Mucosa of rectum (tissue), 2 donors: ENCODE results near the gene CPM.
"Not testable (repeated sequence)": the region's sequence is repeated elsewhere in the genome, so short reads cannot be mapped to it uniquely, and the experiment has no call there.

ENCODE experiments used
- H3K27ac ChIP-seq, 2 donors: one replicate each; pipeline ENCODE4 v1.7.0; 2013; ENCODE audit warnings: inconsistent platforms in 2 of 2, low read depth in 2 of 2, low read length in 2 of 2
- H3K27me3 ChIP-seq, 2 donors: one replicate each; pipeline ENCODE4 v1.7.0; 2013; ENCODE audit warnings: low read length in 2 of 2; ENCODE audit not compliant: control insufficient read depth in 2 of 2, insufficient read depth in 2 of 2
- H3K36me3 ChIP-seq, 2 donors: one replicate each; pipeline ENCODE4 v1.7.0; 2013; ENCODE audit warnings: low read length in 2 of 2; ENCODE audit not compliant: control insufficient read depth in 2 of 2, insufficient read depth in 2 of 2
- H3K4me1 ChIP-seq, 2 donors: one replicate each; pipeline ENCODE4 v1.7.0; 2013; ENCODE audit warnings: low read length in 2 of 2, mild to moderate bottlenecking in 1 of 2; ENCODE audit not compliant: control insufficient read depth in 2 of 2, insufficient read depth in 2 of 2
- H3K4me3 ChIP-seq, 2 donors: one replicate each; pipeline ENCODE4 v1.7.0; 2013; ENCODE audit warnings: low read length in 2 of 2
- H3K9ac ChIP-seq, 2 donors: one replicate each; pipeline ENCODE4 v1.7.0; 2013; ENCODE audit warnings: low read length in 2 of 2, low read depth in 1 of 2, mild to moderate bottlenecking in 1 of 2
- H3K9me3 ChIP-seq, 2 donors: one replicate each; pipeline ENCODE4 v1.7.0; 2013; ENCODE audit warnings: low read length in 2 of 2; ENCODE audit not compliant: control insufficient read depth in 2 of 2
- donor health status: healthy.
- donor health status: Normal muscosa, but diverticular disease.

Gene CPM

DNA sequence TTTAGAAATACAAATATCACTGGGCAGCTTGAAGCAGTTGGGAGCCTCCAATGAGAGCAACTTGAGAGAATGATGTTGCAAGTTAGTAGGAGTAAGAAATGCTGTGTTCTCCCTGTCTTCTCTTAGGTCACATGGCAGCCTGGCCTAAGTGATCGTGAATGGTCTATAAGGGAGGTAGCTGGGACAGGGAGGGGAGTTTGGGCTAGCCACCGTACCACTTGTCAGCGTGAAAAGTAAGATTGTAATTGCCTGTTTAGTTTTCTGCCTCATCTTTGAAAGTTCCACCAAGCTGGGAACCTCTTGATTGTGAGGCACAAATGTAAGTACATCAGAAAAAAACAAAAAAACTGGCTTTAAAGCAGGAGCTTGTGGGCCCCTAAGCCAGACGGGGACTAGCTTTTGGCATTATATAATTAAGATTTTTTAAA lies 88.6 kb downstream of the CPM start:
- Histone ChIP-seq H3K27me3 (no peaks in the 10 kb centered on the region), H3K9ac (no peak overlapping the region), H3K9me3 (no peaks in the 10 kb centered on the region), H3K27ac (no peak overlapping the region), H3K4me1 (no peaks in the 10 kb centered on the region), H3K4me3 (no peak overlapping the region), H3K36me3 (peaks cover 22 to 33% of the 10 kb centered on the region in 2 donors)

GRCh38 chr12:68842784-68843567 lies 90.0 kb downstream of the CPM start:
- Histone ChIP-seq H3K4me3 (no peak overlapping the region), H3K4me1 (no peaks in the 10 kb centered on the region), H3K9ac (no peak overlapping the region), H3K36me3 (peaks cover 36 to 46% of the 10 kb centered on the region in 2 donors), H3K9me3 (no peaks in the 10 kb centered on the region), H3K27ac (no peak overlapping the region), H3K27me3 (no peaks in the 10 kb centered on the region)

DNA sequence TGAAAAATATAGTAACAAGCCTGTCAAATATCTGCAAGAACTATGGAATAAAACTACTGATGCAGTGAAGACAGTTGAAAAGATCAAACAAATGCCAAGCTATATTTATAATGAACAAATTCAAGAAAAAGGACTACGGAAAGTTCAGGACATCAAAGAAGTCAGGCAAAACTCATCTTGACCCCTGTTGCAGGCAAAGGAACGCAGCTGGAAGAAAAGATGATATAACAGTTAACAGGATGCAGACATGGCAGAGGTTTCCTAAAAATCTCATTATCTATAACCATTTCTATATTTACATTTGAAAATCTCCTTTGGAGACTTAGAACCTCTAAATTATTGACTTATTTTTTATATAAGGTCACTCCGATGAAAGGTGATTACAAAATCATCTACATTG lies 90.8 kb downstream of the CPM start:
- Histone ChIP-seq H3K27me3 (no peaks in the 10 kb centered on the region), H3K4me1 (no peaks in the 10 kb centered on the region), H3K4me3 (no peak overlapping the region), H3K27ac (no peak overlapping the region), H3K9me3 (no peaks in the 10 kb centered on the region), H3K9ac (no peak overlapping the region), H3K36me3 (peaks cover 43 to 53% of the 10 kb centered on the region in 2 donors)

GRCh38 chr12:68841717-68842116 lies 91.3 kb downstream of the CPM start:
- Histone ChIP-seq H3K27ac (no peak overlapping the region), H3K9me3 (no peaks in the 10 kb centered on the region), H3K4me1 (no peaks in the 10 kb centered on the region), H3K27me3 (no peaks in the 10 kb centered on the region), H3K4me3 (no peak overlapping the region), H3K9ac (no peak overlapping the region), H3K36me3 (peaks cover 45 to 54% of the 10 kb centered on the region in 2 donors)

DNA sequence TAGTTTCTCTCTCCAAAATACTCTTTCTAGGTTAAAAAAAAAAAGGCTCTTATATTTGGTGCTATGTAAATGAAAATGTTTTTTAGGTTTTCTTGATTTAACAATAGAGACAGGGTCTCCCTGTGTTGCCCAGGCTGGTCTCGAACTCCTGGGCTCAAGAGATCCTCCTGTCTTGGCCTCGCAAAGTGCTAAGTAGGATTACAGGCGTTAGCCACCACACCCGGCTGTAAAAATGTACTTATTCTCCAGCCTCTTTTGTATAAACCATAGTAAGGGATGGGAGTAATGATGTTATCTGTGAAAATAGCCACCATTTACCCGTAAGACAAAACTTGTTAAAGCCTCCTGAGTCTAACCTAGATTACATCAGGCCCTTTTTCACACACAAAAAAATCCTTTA lies 91.8 kb downstream of the CPM start:
- H3K4me3 ChIP-seq, H3K4me1 ChIP-seq, H3K27me3 ChIP-seq, H3K9me3 ChIP-seq, H3K27ac ChIP-seq, H3K9ac ChIP-seq: not testable (repeated sequence)
- peaks cover 49 to 58% of the 10 kb centered on the region in 2 donors for H3K36me3 ChIP-seq

DNA sequence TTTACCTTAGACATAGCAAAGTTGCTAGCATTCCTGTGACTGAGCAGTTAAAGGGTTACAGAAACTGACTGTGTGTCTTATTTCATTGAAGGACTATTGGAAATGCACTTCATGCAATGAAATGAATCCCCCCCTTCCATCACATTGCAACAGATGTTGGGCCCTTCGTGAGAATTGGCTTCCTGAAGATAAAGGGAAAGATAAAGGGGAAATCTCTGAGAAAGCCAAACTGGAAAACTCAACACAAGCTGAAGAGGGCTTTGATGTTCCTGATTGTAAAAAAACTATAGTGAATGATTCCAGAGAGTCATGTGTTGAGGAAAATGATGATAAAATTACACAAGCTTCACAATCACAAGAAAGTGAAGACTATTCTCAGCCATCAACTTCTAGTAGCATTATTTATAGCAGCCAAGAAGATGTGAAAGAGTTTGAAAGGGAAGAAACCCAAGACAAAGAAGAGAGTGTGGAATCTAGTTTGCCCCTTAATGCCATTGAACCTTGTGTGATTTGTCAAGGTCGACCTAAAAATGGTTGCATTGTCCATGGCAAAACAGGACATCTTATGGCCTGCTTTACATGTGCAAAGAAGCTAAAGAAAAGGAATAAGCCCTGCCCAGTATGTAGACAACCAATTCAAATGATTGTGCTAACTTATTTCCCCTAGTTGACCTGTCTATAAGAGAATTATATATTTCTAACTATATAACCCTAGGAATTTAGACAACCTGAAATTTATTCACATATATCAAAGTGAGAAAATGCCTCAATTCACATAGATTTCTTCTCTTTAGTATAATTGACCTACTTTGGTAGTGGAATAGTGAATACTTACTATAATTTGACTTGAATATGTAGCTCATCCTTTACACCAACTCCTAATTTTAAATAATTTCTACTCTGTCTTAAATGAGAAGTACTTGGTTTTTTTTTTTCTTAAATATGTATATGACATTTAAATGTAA lies 93.5 kb downstream of the CPM start:
- H3K36me3 ChIP-seq, result peaks cover 55 to 60% of the 10 kb centered on the region in 2 donors
- H3K4me3 ChIP-seq, result no peak overlapping the region

GRCh38 chr12:68838046-68838886 lies 94.7 kb downstream of the CPM start:
- Histone ChIP-seq H3K36me3 (peaks cover 57 to 64% of the 10 kb centered on the region in 2 donors), H3K4me3 (no peak overlapping the region), H3K9me3 (no peaks in the 10 kb centered on the region)

More for the DNA sequence above, 93.5 kb downstream of the CPM start:
- no peak overlapping the region for H3K9ac ChIP-seq
- no peaks in the 10 kb centered on the region for H3K4me1 ChIP-seq
- no peaks in the 10 kb centered on the region for H3K27me3 ChIP-seq
- H3K9me3 ChIP-seq, result no peaks in the 10 kb centered on the region
- no peak overlapping the region for H3K27ac ChIP-seq

DNA sequence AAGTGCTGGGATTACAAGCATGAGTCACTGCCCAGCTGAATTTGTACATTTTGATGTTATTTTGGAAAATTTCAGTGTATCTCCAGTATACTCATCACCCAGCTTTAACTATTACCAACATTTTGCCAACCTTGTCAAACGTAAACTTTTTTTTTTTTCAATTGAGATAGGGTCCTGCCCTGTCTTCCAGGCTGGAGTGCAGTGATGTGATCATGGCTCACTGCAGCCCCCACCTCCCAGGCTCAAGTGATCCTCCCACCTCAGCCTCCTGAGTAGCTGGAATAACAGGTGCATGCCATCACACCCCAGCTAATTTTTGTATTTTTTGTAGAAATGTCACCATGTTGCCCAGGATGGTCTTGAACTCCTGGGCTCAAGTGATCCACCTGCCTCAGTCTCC lies 95.8 kb downstream of the CPM start:
- Histone ChIP-seq H3K27me3 (no peaks in the 10 kb centered on the region), H3K9ac (no peak overlapping the region), H3K4me1 (no peaks in the 10 kb centered on the region), H3K4me3 (no peak overlapping the region), H3K27ac (no peak overlapping the region), H3K36me3 (peaks cover 53 to 60% of the 10 kb centered on the region in 2 donors), H3K9me3 (no peaks in the 10 kb centered on the region)

More at GRCh38 chr12:68838046-68838886, 94.7 kb downstream of the CPM start:
- no peak overlapping the region for H3K27ac ChIP-seq
- H3K4me1 ChIP-seq, result no peaks in the 10 kb centered on the region
- no peaks in the 10 kb centered on the region for H3K27me3 ChIP-seq
- H3K9ac ChIP-seq, result no peak overlapping the region

DNA sequence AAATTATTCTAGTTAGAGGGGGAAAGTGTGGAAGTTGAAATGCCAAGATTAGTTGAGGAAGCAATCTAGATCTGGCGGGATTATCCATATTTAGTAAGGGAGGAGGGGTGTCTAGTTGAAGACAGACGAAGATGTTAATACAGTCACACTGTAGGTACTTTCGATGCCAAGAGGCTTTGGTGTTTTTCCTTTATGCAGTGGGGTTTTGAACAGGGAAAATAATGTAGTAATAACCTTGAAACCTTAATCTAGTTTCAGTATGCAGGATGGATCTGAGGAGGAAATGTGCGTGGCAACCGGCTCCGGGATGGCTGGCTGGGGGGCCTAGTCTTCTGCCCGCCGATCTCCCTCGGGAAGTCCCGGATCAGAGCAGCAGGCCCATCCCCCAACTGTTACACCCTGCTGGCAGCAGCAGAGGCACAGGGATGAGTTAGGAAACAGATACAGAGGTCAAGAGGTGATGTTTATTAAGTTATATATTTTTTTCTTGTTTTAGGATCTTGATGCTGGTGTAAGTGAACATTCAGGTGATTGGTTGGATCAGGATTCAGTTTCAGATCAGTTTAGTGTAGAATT lies 97.5 kb downstream of the CPM start:
- H3K9ac ChIP-seq, result no peak overlapping the region
- no peaks in the 10 kb centered on the region for H3K4me1 ChIP-seq
- no peak overlapping the region for H3K27ac ChIP-seq
- H3K36me3 ChIP-seq, result peaks cover 51 to 61% of the 10 kb centered on the region in 2 donors
- no peaks in the 10 kb centered on the region for H3K9me3 ChIP-seq
- H3K27me3 ChIP-seq, result no peaks in the 10 kb centered on the region
- no peak overlapping the region for H3K4me3 ChIP-seq
